Neural cell (in vitro differentiated cells): ENCODE results near the gene MINAR2. TPM values are rescaled to one million over a fixed set of nuclear protein-coding genes. Genes with fewer than 3 reads are reported as not detected.

ENCODE experiments used
- H2AFZ ChIP-seq: fragments of 200-600, 300-800 bp; sonication (generic), shearing (Covaris generic); 2 replicates; pipeline ENCODE4 v1.6.0; 2014; ENCODE audit warnings: low read depth, mild to moderate bottlenecking, antibody characterized with exemption, low read length, moderate library complexity
- H3F3A ChIP-seq: fragments of 200-600 bp; shearing (Covaris generic); 2 replicates; pipeline ENCODE4 v1.6.1; 2016; ENCODE audit warnings: mild to moderate bottlenecking, moderate library complexity, mixed read lengths, antibody characterized with exemption, low read length; ENCODE audit not compliant: insufficient read depth, poor library complexity, severe bottlenecking
- H3K27ac ChIP-seq: fragments of 200-600, 300-800 bp; sonication (generic), shearing (Covaris generic); 2 replicates; pipeline ENCODE4 v1.5.1; 2014; ENCODE audit warnings: mild to moderate bottlenecking, low read length, moderate library complexity
- H3K27me3 ChIP-seq: fragments of 300-800, 200-600 bp; sonication (generic), shearing (Covaris generic); 2 replicates; pipeline ENCODE4 v1.6.0; 2014; ENCODE audit warnings: mild to moderate bottlenecking, low read depth, low read length, moderate library complexity; ENCODE audit not compliant: insufficient read depth
- H3K36me3 ChIP-seq: fragments of 300-800, 200-600 bp; sonication (generic), shearing (Covaris generic); 2 replicates; pipeline ENCODE4 v1.5.1; 2014; ENCODE audit warnings: mild to moderate bottlenecking, antibody characterized with exemption, low read length, moderate library complexity; ENCODE audit not compliant: insufficient read depth
- H3K4me2 ChIP-seq: fragments of 300-800, 200-600 bp; sonication (generic), shearing (Covaris generic); 2 replicates; pipeline ENCODE4 v1.6.0; 2014; ENCODE audit warnings: mild to moderate bottlenecking, low read length
- H3K4me3 ChIP-seq: fragments of 300-800, 200-600 bp; sonication (generic), shearing (Covaris generic); 2 replicates; pipeline ENCODE4 v1.5.1; 2014; ENCODE audit warnings: mild to moderate bottlenecking, low read length, moderate library complexity
- H3K79me2 ChIP-seq: fragments of 200-600 bp; shearing (Covaris generic); replicated peaks from 2 replicates; pipeline ENCODE4 v1.6.0; 2014; ENCODE audit warnings: mild to moderate bottlenecking, low read length, moderate library complexity; ENCODE audit not compliant: insufficient read depth
- H3K9ac ChIP-seq: fragments of 300-800, 200-600 bp; sonication (generic), shearing (Covaris generic); 2 replicates; pipeline ENCODE4 v1.6.1; 2016; ENCODE audit warnings: mild to moderate bottlenecking, low read length, mixed read lengths
- H3K9me2 ChIP-seq: fragments of 200-600 bp; shearing (Covaris generic); 2 replicates; pipeline ENCODE4 v1.6.1; 2016; ENCODE audit warnings: mild to moderate bottlenecking, low read length, mixed read lengths; ENCODE audit not compliant: insufficient read depth
- H3K9me3 ChIP-seq: fragments of 200-600, 300-800 bp; sonication (generic), shearing (Covaris generic); 2 replicates; pipeline ENCODE4 v1.6.1; 2016; ENCODE audit warnings: mild to moderate bottlenecking, mixed run types, low read length, moderate library complexity, mixed read lengths
- H4K20me1 ChIP-seq: fragments of 200-600 bp; shearing (Covaris generic); 2 replicates; pipeline ENCODE4 v1.6.1; 2016; ENCODE audit warnings: mild to moderate bottlenecking, mixed run types; ENCODE audit not compliant: insufficient read depth
- CTCF ChIP-seq: fragments of 450-650 bp; IDR thresholded peaks from 2 replicates; pipeline ENCODE4 v1.5.1; 2014; ENCODE audit warnings: antibody characterized with exemption, mild to moderate bottlenecking, moderate library complexity; ENCODE audit not compliant: poor library complexity, severe bottlenecking
- EP300 ChIP-seq: fragments of 450-650 bp; conservative IDR thresholded peaks from 2 replicates; pipeline ENCODE4 v1.6.1; 2014; ENCODE audit warnings: antibody characterized with exemption, mild to moderate bottlenecking, moderate library complexity; ENCODE audit not compliant: poor library complexity, severe bottlenecking
- EZH2 ChIP-seq: fragments of 200-600, 300-800 bp; shearing (Covaris generic), sonication (generic); IDR thresholded peaks from 2 replicates; pipeline ENCODE4 v1.6.1; 2014; ENCODE audit warnings: antibody characterized with exemption, low read length, borderline replicate concordance, mild to moderate bottlenecking; ENCODE audit not compliant: insufficient read depth, poor library complexity, severe bottlenecking
- MXI1 ChIP-seq: fragments of 450-650 bp; conservative IDR thresholded peaks from 2 replicates; pipeline ENCODE4 v1.6.1; 2014; ENCODE audit warnings: antibody characterized with exemption, mild to moderate bottlenecking; ENCODE audit not compliant: poor library complexity, severe bottlenecking
- POLR2AphosphoS5 ChIP-seq: IDR thresholded peaks from 2 replicates; pipeline ENCODE4 v1.6.1; 2012
- RAD21 ChIP-seq: fragments of 450-650 bp; conservative IDR thresholded peaks from 2 replicates; pipeline ENCODE4 v1.6.1; 2014; ENCODE audit warnings: antibody characterized with exemption, mild to moderate bottlenecking, moderate library complexity
- REST ChIP-seq: IDR thresholded peaks from 2 replicates; pipeline ENCODE4 v1.6.1; 2012; ENCODE audit warnings: borderline replicate concordance
- SMC3 ChIP-seq: fragments of 450-650 bp; conservative IDR thresholded peaks from 2 replicates; pipeline ENCODE4 v1.6.1; 2014; ENCODE audit warnings: antibody characterized with exemption, mild to moderate bottlenecking, moderate library complexity; ENCODE audit not compliant: poor library complexity
- TAF1 ChIP-seq: IDR thresholded peaks from 2 replicates; pipeline ENCODE4 v1.6.1; 2012; ENCODE audit warnings: low read depth
- polyA plus RNA-seq: library from polyadenylated mRNA; depleted of rRNA; stranded (reverse); fragments of >200 nt; gene quantifications from 2 replicates; pipeline ENCODE4 v1.2.3, GENCODE V29; 2014

Gene MINAR2
- polyA plus RNA-seq, 1 donor from 2014 or later = 0.19 TPM

GRCh38 chr5:129804705-129805104 lies 56.8 kb downstream of the MINAR2 start:
- Histone ChIP-seq H3K27me3 (no peaks in the 10 kb centered on the region), H3K9ac (no peak overlapping the region), H2AFZ (no peak overlapping the region), H3K4me2 (no peak overlapping the region), H3K9me3 (no peaks in the 10 kb centered on the region), H3K36me3 (no peaks in the 10 kb centered on the region), H3K79me2 (no peaks in the 10 kb centered on the region), H3K9me2 (no peaks in the 10 kb centered on the region), H4K20me1 (no peaks in the 10 kb centered on the region), H3F3A (no peaks in the 10 kb centered on the region), H3K4me3 (no peak overlapping the region), H3K27ac (no peak overlapping the region)
- TF ChIP-seq MXI1 (no peak), RAD21 (no peak), TAF1 (no peak), REST (no peak), EP300 (no peak), POLR2AphosphoS5 (no peak), EZH2 (no peak), CTCF (no peak), SMC3 (no peak)

- TF ChIP-seq EP300 = no peak
- TF ChIP-seq POLR2AphosphoS5 = no peak
- Histone ChIP-seq H3K9ac (no peak overlapping the region), H3K36me3 (no peaks in the 10 kb centered on the region), H3K9me2 (no peaks in the 10 kb centered on the region), H3K79me2 (no peaks in the 10 kb centered on the region), H3K4me2 (no peak overlapping the region), H4K20me1 (no peaks in the 10 kb centered on the region), H3K4me3 (no peak overlapping the region), H3F3A (no peaks in the 10 kb centered on the region), H3K27ac (no peak overlapping the region), H3K27me3 (no peaks in the 10 kb centered on the region), H3K9me3 (no peaks in the 10 kb centered on the region), H2AFZ (no peak overlapping the region)
Measured at GRCh38 chr5:129807162-129807814, 59.4 kb downstream of the MINAR2 start.

Other genes starting within 250 kb of the MINAR2 start
- 0.40 TPM in 1 of 2 replicates, not detected in the other for gene CHSY3, start 156.4 kb downstream of the MINAR2 start, polyA plus RNA-seq